GM13977 (cell line): ENCODE measurements around the gene HDAC6.

Source experiments
- DNase-seq: peaks from one replicate; pipeline ENCODE4 v3.0.0; 2012; ENCODE audit warnings: low spot score
- CTCF ChIP-seq: IDR thresholded peaks from 2 replicates; pipeline ENCODE4 v1.5.1; 2012; ENCODE audit warnings: mild to moderate bottlenecking, control low read depth; ENCODE audit not compliant: insufficient read depth; ENCODE audit errors: extremely low read depth, missing control alignments
- in situ Hi-C: fragments of 300-500 bp; cut with MboI; formaldehyde crosslinking; loops from one replicate; pipeline ENCODE4 v1.12.0; 2022; ENCODE audit warnings: low sequenced_read_pairs, low pct_unique_long_range_greater_than_20kb, mixed read lengths, inconsistent platforms; ENCODE audit not compliant: unreplicated experiment

The HDAC6 gene

GRCh38 chrX:48801280-48802088 is at the start of gene HDAC6:
HDAC6 (plus strand) TSS chrX:48802067; CDS start chrX:48802693, 626 bp downstream.
- in situ Hi-C loops = no loop called here
- TF ChIP-seq CTCF = no peak
- DNase-seq = peak; percentile 90

GRCh38 chrX:48752498-48752897 is 49.4 kb upstream of the HDAC6 start:
- in situ Hi-C loops = no loop called here
- TF ChIP-seq CTCF = no peak
- no peak for DNase-seq

- in situ Hi-C loops = no loop called here
- no peak for TF ChIP-seq CTCF
- no peak for DNase-seq
Observed at GRCh38 chrX:48753708-48754228, 48.1 kb upstream of the HDAC6 start.

GRCh38 chrX:48754238-48754637 is 47.6 kb upstream of the HDAC6 start:
- no peak for DNase-seq
- in situ Hi-C loops = no loop called here
- TF ChIP-seq CTCF = no peak

GRCh38 chrX:48761674-48762471 is 40.0 kb upstream of the HDAC6 start, which contains the start of gene GLOD5:
GLOD5 (plus strand) TSS chrX:48761747; CDS start chrX:48761791, 44 bp downstream.
- no peak for DNase-seq
- TF ChIP-seq CTCF = peak; percentile 11
- in situ Hi-C loops = no loop called here

- DNase-seq = no peak
- TF ChIP-seq CTCF = no peak
- in situ Hi-C loops = no loop called here
Observed at GRCh38 chrX:48769230-48769629, 32.6 kb upstream of the HDAC6 start.
